Natural killer cell (primary cell): ENCODE data around the gene RPS6KA1. TPM values are rescaled to one million over a fixed set of nuclear protein-coding genes. Genes with fewer than 3 reads are reported as not detected.

Source experiments
- ATAC-seq, 3 donors: fragments of 150-1000 bp in 2 of 3; fragments of 200-7000 bp in 1 of 3; cut with Tn5 transposase; 1 replicate in 1 of 3; 2 replicates in 2 of 3; pipeline ENCODE4 v1.10.0; 2021; ENCODE audit warnings: mild to moderate bottlenecking in 2 of 3, moderate library complexity in 2 of 3
- DNase-seq, 2 donors: peaks; one replicate each; pipeline versions ENCODE4 v3.0.0 to v3.0.0-alpha.2; 2013 to 2021; ENCODE audit warnings: mixed read lengths in 1 of 2
- H3K27ac ChIP-seq: one replicate; pipeline ENCODE4 v1.5.1; 2013; ENCODE audit warnings: mild to moderate bottlenecking, low read length
- H3K27me3 ChIP-seq: one replicate; pipeline ENCODE4 v1.6.1; 2013; ENCODE audit warnings: low read length; ENCODE audit not compliant: control insufficient read depth, insufficient read depth
- H3K36me3 ChIP-seq: one replicate; pipeline ENCODE4 v1.6.1; 2013; ENCODE audit warnings: low read length; ENCODE audit not compliant: control insufficient read depth, insufficient read depth
- H3K4me1 ChIP-seq: one replicate; pipeline ENCODE4 v1.6.1; 2013; ENCODE audit warnings: low read length; ENCODE audit not compliant: control insufficient read depth, insufficient read depth
- H3K4me3 ChIP-seq: one replicate; pipeline ENCODE4 v1.5.1; 2013; ENCODE audit warnings: low read length
- H3K9me3 ChIP-seq: one replicate; pipeline ENCODE4 v1.6.1; 2013; ENCODE audit warnings: low read length; ENCODE audit not compliant: control insufficient read depth, insufficient read depth
- H3K27ac Mint-ChIP-seq, 2 donors: one replicate each; pipeline ENCODE4 v1.8.0; 2022; ENCODE audit warnings: mild to moderate bottlenecking in 2 of 2, mixed read lengths in 2 of 2, moderate library complexity in 1 of 2
- H3K27me3 Mint-ChIP-seq, 2 donors: one replicate each; pipeline ENCODE4 v1.8.0; 2022; ENCODE audit warnings: low read depth in 2 of 2, mixed read lengths in 2 of 2
- H3K36me3 Mint-ChIP-seq: one replicate; pipeline ENCODE4 v1.8.0; 2022; ENCODE audit warnings: mixed read lengths
- H3K4me1 Mint-ChIP-seq, 2 donors: one replicate each; pipeline ENCODE4 v1.8.0; 2022; ENCODE audit warnings: mixed read lengths in 2 of 2
- H3K4me3 Mint-ChIP-seq: one replicate; pipeline ENCODE4 v1.8.0; 2022; ENCODE audit warnings: mild to moderate bottlenecking, moderate library complexity, mixed read lengths
- H3K9me3 Mint-ChIP-seq, 2 donors: one replicate each; pipeline ENCODE4 v1.8.0; 2022; ENCODE audit warnings: mixed read lengths in 2 of 2
- WGBS: methylation state at CpG from one replicate; pipeline ENCODE4 v1.1.7; 2013; ENCODE audit warnings: missing lambda C conversion rate; ENCODE audit not compliant: insufficient coverage; 5-methylcytosine and 5-hydroxymethylcytosine counted together
- intact Hi-C: fragments of 100-400 bp; cut with micrococcal nuclease; formaldehyde crosslinking; loops from one replicate; pipeline ENCODE4 v1.14.2; 2022
- total RNA-seq, 4 donors: library from RNA; stranded (reverse); fragments of 120-200 nt in 1 of 4; gene quantifications; one replicate each; pipeline versions ENCODE4 v1.2.3 to v1.2.4, GENCODE V29; 2013 to 2022
- TF ChIP-seq, protein P1 (sequence below): fragments of 200-600 bp; IDR thresholded peaks from one replicate; pipeline ENCODE4 v1.8.0; 2022; ENCODE audit warnings: antibody characterized with exemption

The RPS6KA1 gene
- total RNA-seq, 3 donors from 2014 or later (not counting 1 experiment from before 2014, with no cell fraction given), result 191 to 226 (median 215) TPM

- Mint-ChIP-seq H3K27ac (no peak overlapping the region), H3K4me1 (peaks cover 20 to 21% of the 10 kb centered on the region in 2 donors), H3K4me3 (no peak overlapping the region), H3K9me3 (no peaks in the 10 kb centered on the region), H3K27me3 (no peaks in the 10 kb centered on the region), H3K36me3 (no peaks in the 10 kb centered on the region)
- WGBS, result 60% methylated on average over 1 of the region's 2 CpGs
- Histone ChIP-seq H3K36me3 (no peaks in the 10 kb centered on the region), H3K27ac (no peak overlapping the region), H3K4me1 (peaks cover 17% of the 10 kb centered on the region), H3K9me3 (no peaks in the 10 kb centered on the region), H3K4me3 (no peak overlapping the region), H3K27me3 (no peaks in the 10 kb centered on the region)
- TF ChIP-seq, protein P1, sequence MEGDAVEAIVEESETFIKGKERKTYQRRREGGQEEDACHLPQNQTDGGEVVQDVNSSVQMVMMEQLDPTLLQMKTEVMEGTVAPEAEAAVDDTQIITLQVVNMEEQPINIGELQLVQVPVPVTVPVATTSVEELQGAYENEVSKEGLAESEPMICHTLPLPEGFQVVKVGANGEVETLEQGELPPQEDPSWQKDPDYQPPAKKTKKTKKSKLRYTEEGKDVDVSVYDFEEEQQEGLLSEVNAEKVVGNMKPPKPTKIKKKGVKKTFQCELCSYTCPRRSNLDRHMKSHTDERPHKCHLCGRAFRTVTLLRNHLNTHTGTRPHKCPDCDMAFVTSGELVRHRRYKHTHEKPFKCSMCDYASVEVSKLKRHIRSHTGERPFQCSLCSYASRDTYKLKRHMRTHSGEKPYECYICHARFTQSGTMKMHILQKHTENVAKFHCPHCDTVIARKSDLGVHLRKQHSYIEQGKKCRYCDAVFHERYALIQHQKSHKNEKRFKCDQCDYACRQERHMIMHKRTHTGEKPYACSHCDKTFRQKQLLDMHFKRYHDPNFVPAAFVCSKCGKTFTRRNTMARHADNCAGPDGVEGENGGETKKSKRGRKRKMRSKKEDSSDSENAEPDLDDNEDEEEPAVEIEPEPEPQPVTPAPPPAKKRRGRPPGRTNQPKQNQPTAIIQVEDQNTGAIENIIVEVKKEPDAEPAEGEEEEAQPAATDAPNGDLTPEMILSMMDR, result no peak
- ATAC-seq (no peak), DNase-seq (no peak)
- intact Hi-C loops, result no loop called here
Measured at GRCh38 chr1:26616881-26617280, 87.3 kb downstream of the RPS6KA1 start.

DNA sequence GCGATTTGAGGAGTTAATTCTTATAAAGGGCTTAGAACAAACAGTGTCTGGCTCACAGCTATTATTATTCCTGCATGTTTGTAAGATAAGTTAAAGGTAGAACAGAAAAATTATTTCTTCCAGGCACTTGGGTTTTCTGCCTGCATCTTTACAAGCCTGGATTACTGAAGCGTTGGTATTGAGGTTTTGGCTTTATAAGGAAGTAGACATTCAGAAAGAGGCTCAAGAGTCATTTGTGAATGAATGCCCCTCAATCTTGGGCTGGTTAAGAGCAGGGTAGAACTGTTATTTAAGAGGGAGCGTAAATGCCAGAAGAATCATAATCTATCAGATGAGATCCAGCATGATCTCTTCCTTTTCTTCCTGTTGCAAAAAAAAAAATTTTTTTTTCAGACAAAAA is 89.0 kb downstream of the RPS6KA1 start:
- H3K27ac Mint-ChIP-seq, result peak overlapping the region in 1 of 2 donors; percentile 97
- Histone ChIP-seq H3K4me3 (no peak overlapping the region), H3K36me3 (no peaks in the 10 kb centered on the region), H3K27me3 (no peaks in the 10 kb centered on the region), H3K27ac (no peak overlapping the region), H3K4me1 (peaks cover 18% of the 10 kb centered on the region), H3K9me3 (no peaks in the 10 kb centered on the region)
- no peak for DNase-seq
- ATAC-seq, result no peak
- no peaks in the 10 kb centered on the region for H3K36me3 Mint-ChIP-seq
- intact Hi-C loops, result no loop called here
- peaks cover 20 to 21% of the 10 kb centered on the region in 2 donors for H3K4me1 Mint-ChIP-seq
- TF ChIP-seq, protein P1, result no peak
- H3K9me3 Mint-ChIP-seq, result no peaks in the 10 kb centered on the region
- no peaks in the 10 kb centered on the region for H3K27me3 Mint-ChIP-seq
- peak overlapping the region; percentile 66 for H3K4me3 Mint-ChIP-seq
- WGBS, result 60% methylated on average over 2 of the region's 3 CpGs

Other genes starting within 250 kb of the RPS6KA1 start
- gene SH3BGRL3, start 249.7 kb upstream of the RPS6KA1 start, total RNA-seq, result 100 to 1,000 TPM; 396 to 488 (median 437) TPM
- gene UBXN11, start 223.1 kb upstream of the RPS6KA1 start, total RNA-seq, result 10 to 100 TPM; 22.7 to 32.0 (median 31.7) TPM
- 100 to 1,000 TPM; 454 to 485 (median 482) TPM for gene CD52, start 211.8 kb upstream of the RPS6KA1 start, total RNA-seq
- gene CRYBG2, start 175.6 kb upstream of the RPS6KA1 start, total RNA-seq, result 1 to 10 TPM; 2.5 to 5.8 (median 3.2) TPM
- gene ZNF683, start 157.0 kb upstream of the RPS6KA1 start, total RNA-seq, result 10 to 100 TPM in 2 of 3 donors, 1 to 10 TPM in 1; 9.6 to 38.2 (median 19.7) TPM
- not detected for gene LIN28A, start 118.9 kb upstream of the RPS6KA1 start, total RNA-seq
- 10 to 100 TPM; 39.6 to 48.6 (median 43.4) TPM for gene DHDDS, start 97.4 kb upstream of the RPS6KA1 start, total RNA-seq
- gene HMGN2, start 57.3 kb upstream of the RPS6KA1 start, total RNA-seq, result 100 to 1,000 TPM; 315 to 364 (median 326) TPM
- 100 to 1,000 TPM; 199 to 214 (median 202) TPM for gene ARID1A, start 166.3 kb downstream of the RPS6KA1 start, total RNA-seq